ENCODE data around the gene PFN1. TPM values are rescaled to one million over a fixed set of nuclear protein-coding genes. Genes with fewer than 3 reads are reported as not detected.

The PFN1 gene
- total and polyA plus RNA-seq, 9 of the 15 experiments (the other 6 are each of a cell fraction or from before 2014, with no cell fraction given): 60.5 to 1,479 (median 456) TPM

DNA sequence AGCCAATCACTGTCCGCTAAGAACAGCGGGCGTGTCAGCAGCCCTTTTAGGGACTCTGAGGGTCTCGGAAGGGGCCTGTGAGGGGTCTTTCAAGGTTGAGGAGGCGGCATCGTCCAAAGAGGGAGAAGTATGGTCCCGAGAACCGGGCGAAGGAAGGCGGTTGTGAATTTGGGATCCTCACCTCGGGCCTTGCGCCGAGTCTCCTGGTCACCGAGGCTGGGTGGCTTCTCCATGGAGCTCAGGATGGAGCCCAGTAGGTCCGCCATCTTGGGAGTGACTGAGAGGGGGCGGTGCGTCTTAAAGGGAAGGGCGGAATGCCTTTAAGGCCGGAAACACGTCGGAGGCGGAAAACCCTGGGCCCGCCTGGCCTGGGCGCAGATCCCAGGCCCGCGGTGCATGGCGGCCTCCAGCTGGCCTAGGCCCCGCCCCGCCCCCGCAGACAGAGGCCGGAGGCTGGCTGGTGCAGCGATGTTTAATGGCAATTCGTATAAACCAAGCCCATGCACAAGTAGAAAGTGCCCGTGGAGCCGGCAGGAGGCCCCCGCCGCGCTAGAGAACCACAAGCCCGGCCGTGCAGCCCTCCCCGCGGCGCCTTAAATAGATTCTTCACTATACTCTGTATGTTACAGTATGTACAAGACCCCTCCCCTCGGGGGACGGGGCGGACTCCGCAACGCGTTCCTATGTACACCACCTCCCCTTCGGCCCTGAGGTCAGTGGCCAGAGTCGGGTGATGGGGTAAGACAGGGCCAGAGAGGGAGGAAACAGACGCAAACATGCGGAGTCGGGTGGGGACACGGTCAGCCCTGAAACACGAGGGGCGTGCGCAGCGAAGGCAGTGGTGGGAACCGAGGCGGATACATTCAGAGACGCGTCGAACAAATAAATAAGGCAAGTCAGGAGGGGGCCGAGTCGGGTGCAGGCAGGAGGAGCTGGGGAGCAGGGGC, 19.5 kb upstream of the PFN1 start, which contains the start of gene SPAG7 (continued):
- TF ChIP-seq ZNF23 (CRISPR knock-in tag; IDR thresholded peaks at IDR 0.05): no peak

DNA sequence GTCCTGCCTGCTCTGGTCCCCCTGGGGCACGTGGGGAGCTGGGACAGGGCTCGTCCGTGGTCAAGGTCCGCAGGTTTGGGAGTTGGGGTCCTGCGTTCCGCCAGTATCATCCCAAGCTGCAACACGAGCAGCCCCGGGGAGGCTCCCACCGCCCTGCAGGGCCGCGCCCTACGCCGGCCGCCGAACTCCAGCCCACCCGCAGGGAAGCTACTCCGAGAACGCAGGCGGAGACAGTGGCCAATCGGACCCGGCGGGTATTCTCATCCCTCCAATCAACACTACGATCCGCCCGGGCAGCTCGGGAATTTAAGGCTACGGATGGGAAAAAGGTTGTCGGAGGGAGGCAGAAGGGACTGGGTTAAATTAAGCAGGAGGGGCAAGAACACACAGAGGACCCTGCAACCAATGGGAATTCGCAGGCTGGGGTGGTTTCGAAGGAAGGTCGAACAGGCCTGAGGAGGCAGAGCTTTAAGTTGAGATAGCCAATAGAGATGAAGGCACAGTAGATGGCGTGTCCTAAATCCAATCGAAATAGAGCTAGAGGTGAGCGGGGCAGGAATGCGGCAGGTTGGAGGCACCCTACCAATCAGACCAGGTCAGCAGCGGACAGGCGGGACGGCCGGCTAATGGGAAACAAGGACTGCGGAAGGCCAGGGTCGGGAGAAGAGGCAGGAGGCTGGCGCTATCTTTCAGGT, 18.7 kb upstream of the PFN1 start:
- no peaks in the 10 kb centered on the region for H3K9me1 ChIP-seq (ENCODE audit: control insufficient read depth, insufficient read depth, low read length)
- no peaks in the 10 kb centered on the region for H3K9me3 ChIP-seq (replicated peaks; ENCODE audit: control insufficient read depth, insufficient read depth, low read depth, low read length)
- DNase-seq (ENCODE audit: extremely low read depth in 1 of 4, low spot score in 3 of 4): peak; percentile 80 to 97 (median 90)
- peak overlapping the region; percentile 87 for H2AFZ ChIP-seq (ENCODE audit: low read depth, low read length)
- intact Hi-C loops (cut with micrococcal nuclease) (loop anchor here (1.0 to 10.0 kb wide), 3 partner anchors 16 to 62 kb away; partner anchors contain the start of genes CHRNE and ENO3), in situ Hi-C loops (cut with MboI) (no loop called here)
- H3K36me3 ChIP-seq (ENCODE audit: control insufficient read depth, insufficient read depth, low read length): peaks cover 37% of the 10 kb centered on the region; the same call in 2 of the 3 replicates
- H4K20me1 ChIP-seq (replicated peaks; ENCODE audit: control insufficient read depth, insufficient read depth, low read length): no peaks in the 10 kb centered on the region
- ChIA-PET CTCF (ENCODE audit: low intra/inter-chr PET ratio) (no interaction called here), POLR2A (interaction anchor here (1.0 to 3.2 kb wide), 12 partner anchors 8 to 59 kb away, joined by 3 to 38 read pairs (median 5); partner anchors contain the start of genes ENO3, PFN1 and RNF167)
- peak overlapping the region; percentile 70 for H3K4me3 ChIP-seq
- ATAC-seq: peak; percentile 95
- H3K79me2 ChIP-seq (ENCODE audit: control insufficient read depth, insufficient read depth, low read length): peaks cover 26% of the 10 kb centered on the region
- peak overlapping the region; percentile 89 to 94 for H3K9ac ChIP-seq (ENCODE audit: insufficient read depth in 1 of 2, low read depth in 2 of 2, low read length in 2 of 2)
- 2% methylated on average over 21 of the region's 42 CpGs for WGBS (ENCODE audit: insufficient coverage, low coverage, missing lambda C conversion rate)
- peak; percentile 98 for FAIRE-seq
- BruUV-seq (replicated peaks): TSS peak; percentile 74
- H3K27ac ChIP-seq (ENCODE audit: extremely low read depth, low read depth, low read length): peak overlapping the region; percentile 95
- H3K27me3 ChIP-seq (ENCODE audit: control insufficient read depth in 2 of 2, insufficient read depth in 2 of 2, low read length in 2 of 2): no peaks in the 10 kb centered on the region
- H3K4me2 ChIP-seq (ENCODE audit: insufficient read depth, low read length): peak overlapping the region; percentile 89
- H3K4me1 ChIP-seq (replicated peaks in 1 of 2; ENCODE audit: control insufficient read depth in 2 of 2, insufficient read depth in 2 of 2, low read length in 2 of 2): peaks cover 22 to 23% of the 10 kb centered on the region in 2 experiments
- 0 out of 2 replicates have a peak, but pooled peaks have one; percentile 27 for TF ChIP-seq ZNF431 (CRISPR knock-in tag; IDR thresholded peaks at IDR 0.05)
- no peak for TF ChIP-seq TOE1 (IDR thresholded peaks at IDR 0.05; ENCODE audit: borderline replicate concordance)
- TF ChIP-seq TOE1 (CRISPR knock-in tag; IDR thresholded peaks at IDR 0.05; ENCODE audit: borderline replicate concordance, low read depth): no peak
- 0 out of 2 replicates have a peak, but pooled peaks have one; percentile 7 for TF ChIP-seq TCF3 (CRISPR knock-in tag; IDR thresholded peaks at IDR 0.05)
- no peak for TF ChIP-seq MCM7 (IDR thresholded peaks at IDR 0.05)
- TF ChIP-seq, protein P1, sequence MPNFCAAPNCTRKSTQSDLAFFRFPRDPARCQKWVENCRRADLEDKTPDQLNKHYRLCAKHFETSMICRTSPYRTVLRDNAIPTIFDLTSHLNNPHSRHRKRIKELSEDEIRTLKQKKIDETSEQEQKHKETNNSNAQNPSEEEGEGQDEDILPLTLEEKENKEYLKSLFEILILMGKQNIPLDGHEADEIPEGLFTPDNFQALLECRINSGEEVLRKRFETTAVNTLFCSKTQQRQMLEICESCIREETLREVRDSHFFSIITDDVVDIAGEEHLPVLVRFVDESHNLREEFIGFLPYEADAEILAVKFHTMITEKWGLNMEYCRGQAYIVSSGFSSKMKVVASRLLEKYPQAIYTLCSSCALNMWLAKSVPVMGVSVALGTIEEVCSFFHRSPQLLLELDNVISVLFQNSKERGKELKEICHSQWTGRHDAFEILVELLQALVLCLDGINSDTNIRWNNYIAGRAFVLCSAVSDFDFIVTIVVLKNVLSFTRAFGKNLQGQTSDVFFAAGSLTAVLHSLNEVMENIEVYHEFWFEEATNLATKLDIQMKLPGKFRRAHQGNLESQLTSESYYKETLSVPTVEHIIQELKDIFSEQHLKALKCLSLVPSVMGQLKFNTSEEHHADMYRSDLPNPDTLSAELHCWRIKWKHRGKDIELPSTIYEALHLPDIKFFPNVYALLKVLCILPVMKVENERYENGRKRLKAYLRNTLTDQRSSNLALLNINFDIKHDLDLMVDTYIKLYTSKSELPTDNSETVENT (CRISPR knock-in tag; IDR thresholded peaks at IDR 0.05): no peak
- TF ChIP-seq FOXK2 (conservative IDR thresholded peaks at IDR 0.05 in 1 of 2, IDR thresholded peaks at IDR 0.05 in 1 of 2; ENCODE audit: low read depth in 2 of 2): peak; percentile 58 to 69; a peak in 2 of 4 replicates
- no peak for TF ChIP-seq YBX1 (IDR thresholded peaks at IDR 0.05)
- peak; percentile 81 for TF ChIP-seq NR2C1 (IDR thresholded peaks at IDR 0.05)
- 0 out of 2 replicates have a peak, but pooled peaks have one; percentile 9 for TF ChIP-seq NR2C1 (tag; IDR thresholded peaks at IDR 0.05)
- TF ChIP-seq ARNT (IDR thresholded peaks at IDR 0.05): no peak
- TF ChIP-seq, protein P2, sequence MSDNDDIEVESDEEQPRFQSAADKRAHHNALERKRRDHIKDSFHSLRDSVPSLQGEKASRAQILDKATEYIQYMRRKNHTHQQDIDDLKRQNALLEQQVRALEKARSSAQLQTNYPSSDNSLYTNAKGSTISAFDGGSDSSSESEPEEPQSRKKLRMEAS (CRISPR knock-in tag; IDR thresholded peaks at IDR 0.05): peak; percentile 80
- no peak for TF ChIP-seq RFX5 (IDR thresholded peaks at IDR 0.05; ENCODE audit: low read depth, low read length)
- TF ChIP-seq RUNX1 (IDR thresholded peaks at IDR 0.05; ENCODE audit: low read depth): no peak
- no peak for TF ChIP-seq MECOM (CRISPR knock-in tag; IDR thresholded peaks at IDR 0.05)
- TF ChIP-seq ZNF134 (CRISPR knock-in tag; conservative IDR thresholded peaks at IDR 0.05): no peak
- TF ChIP-seq ZNF12 (CRISPR knock-in tag; IDR thresholded peaks at IDR 0.05): no peak
